HEK293T (cell line): ENCODE measurements around the gene DHX30.
"Not testable (repeated sequence)": the region's sequence is repeated elsewhere in the genome, so short reads cannot be mapped to it uniquely, and the experiment has no call there.

Source experiments
- CTCF ChIA-PET: fragments of 350-600 bp; formaldehyde crosslinking; extraction: SDS; loops from one replicate; lab custom pipeline; 2021; ENCODE audit warnings: antibody characterized with exemption, inconsistent platforms; lab: Yijun Ruan, JAX
- POLR2A ChIA-PET: fragments of 350-600 bp; formaldehyde crosslinking; extraction: SDS; loops from one replicate; lab custom pipeline; 2020; ENCODE audit warnings: antibody characterized with exemption, inconsistent platforms; lab: Yijun Ruan, JAX
- DNase-seq: peaks from one replicate; pipeline ENCODE4 v3.0.0; 2012; ENCODE audit warnings: mixed read lengths; ENCODE audit errors: extremely low spot score
- ARNT ChIP-seq: fragments of 450-650 bp; IDR thresholded peaks from 2 replicates; pipeline ENCODE4 v1.6.1; 2017; ENCODE audit warnings: mild to moderate bottlenecking
- BHLHE40 ChIP-seq: fragments of 450-650 bp; IDR thresholded peaks from 2 replicates; pipeline ENCODE4 v1.6.1; 2016; ENCODE audit warnings: mild to moderate bottlenecking, moderate library complexity, borderline replicate concordance
- CTBP1 ChIP-seq: fragments of 450-650 bp; IDR thresholded peaks from 2 replicates; pipeline ENCODE4 v1.6.1; 2016; ENCODE audit warnings: borderline replicate concordance
- ELF4 ChIP-seq: fragments of 450-650 bp; IDR thresholded peaks from 2 replicates; pipeline ENCODE4 v1.6.1; 2017; ENCODE audit warnings: antibody characterized with exemption
- FOXA1 ChIP-seq: fragments of 450-650 bp; IDR thresholded peaks from 2 replicates; pipeline ENCODE4 v1.6.1; 2016; ENCODE audit warnings: mild to moderate bottlenecking
- FOXK2 ChIP-seq: fragments of 450-650 bp; IDR thresholded peaks from 2 replicates; pipeline ENCODE4 v1.6.1; 2016; ENCODE audit warnings: mild to moderate bottlenecking
- FOXM1 ChIP-seq: fragments of 450-650 bp; IDR thresholded peaks from 2 replicates; pipeline ENCODE4 v1.6.1; 2017; ENCODE audit warnings: mild to moderate bottlenecking, borderline replicate concordance
- HDGF ChIP-seq: fragments of 450-650 bp; IDR thresholded peaks from 2 replicates; pipeline ENCODE4 v1.6.1; 2017; ENCODE audit warnings: antibody characterized with exemption, borderline replicate concordance
- L3MBTL2 ChIP-seq: fragments of 450-650 bp; conservative IDR thresholded peaks from 2 replicates; pipeline ENCODE4 v1.6.1; 2016; ENCODE audit warnings: mild to moderate bottlenecking
- LEF1 ChIP-seq: fragments of 450-650 bp; IDR thresholded peaks from 2 replicates; pipeline ENCODE4 v1.6.1; 2017; ENCODE audit warnings: mild to moderate bottlenecking, borderline replicate concordance
- NFRKB ChIP-seq: fragments of 450-650 bp; IDR thresholded peaks from 2 replicates; pipeline ENCODE4 v1.6.1; 2016; ENCODE audit warnings: mild to moderate bottlenecking, moderate library complexity
- SP1 ChIP-seq: fragments of 450-650 bp; IDR thresholded peaks from 2 replicates; pipeline ENCODE4 v1.6.1; 2017
- SUZ12 ChIP-seq: fragments of 450-650 bp; IDR thresholded peaks from 2 replicates; pipeline ENCODE4 v1.6.1; 2016; ENCODE audit warnings: mild to moderate bottlenecking
- TARDBP ChIP-seq: fragments of 450-650 bp; IDR thresholded peaks from 2 replicates; pipeline ENCODE4 v1.6.1; 2016
- ZNF384 ChIP-seq: fragments of 450-650 bp; IDR thresholded peaks from 2 replicates; pipeline ENCODE4 v1.6.1; 2016
- TF ChIP-seq, protein P1 (sequence below): fragments of 450-650 bp; IDR thresholded peaks from 2 replicates; pipeline ENCODE4 v1.6.1; 2016

DHX30 gene

DNA sequence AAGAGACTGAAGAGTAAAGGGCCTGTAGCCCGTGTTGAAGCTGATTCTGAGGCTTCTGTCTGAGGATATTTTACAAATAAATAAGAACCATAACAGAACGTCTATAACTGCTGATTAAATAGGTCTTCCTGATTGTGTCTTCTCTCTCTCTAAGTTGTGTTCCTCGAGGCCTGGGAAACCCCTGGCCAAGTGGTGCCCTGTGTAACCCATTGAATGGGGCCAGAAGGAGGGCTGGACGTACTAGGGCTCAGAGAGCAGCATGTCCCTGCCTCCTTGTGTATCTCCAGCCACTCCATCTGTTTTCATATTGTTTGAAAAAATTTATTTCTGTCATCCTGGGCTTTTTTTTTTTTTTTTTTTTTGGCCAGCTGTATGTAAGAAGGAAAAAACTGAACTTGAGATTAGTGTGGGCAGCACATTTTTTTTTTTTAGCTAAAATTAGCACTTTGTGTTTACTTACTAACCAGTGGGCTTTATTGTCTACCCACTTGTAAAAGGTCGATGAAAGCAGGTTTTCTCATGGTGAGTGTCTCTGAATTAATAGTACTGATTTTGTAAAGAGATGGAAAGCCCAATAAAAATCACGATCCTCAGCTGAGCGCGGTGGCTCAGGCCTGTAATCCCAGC lies 10.7 kb downstream of the DHX30 start:
- TF ChIP-seq NFRKB (no peak), BHLHE40 (no peak), FOXK2 (no peak), FOXA1 (no peak), TARDBP (no peak), ELF4 (no peak), FOXM1 (no peak)
- POLR2A ChIA-PET = interaction anchor here (2.2 to 2.3 kb wide), 2 partner anchors 11 kb away, joined by 7 to 8 read pairs; partner anchors contain the start of gene DHX30
- DNase-seq = no peak
- CTCF ChIA-PET = no interaction called here

GRCh38 chr3:47817609-47818008 lies 14.7 kb downstream of the DHX30 start:
- ChIA-PET CTCF (no interaction called here), POLR2A (no interaction called here)
- DNase-seq = no peak
- TF ChIP-seq ZNF384 = no peak

- CTCF ChIA-PET = interaction anchor here (0.6 to 3.6 kb wide), 7 partner anchors 10 to 333 kb away, joined by 3 to 22 read pairs (median 5); no protein-coding TSS in a partner anchor
- DNase-seq = peak; percentile 95
- no peak for TF ChIP-seq LEF1
- TF ChIP-seq TARDBP = no peak
- TF ChIP-seq FOXK2 = no peak
- no peak for TF ChIP-seq CTBP1
- 0 out of 2 replicates have a peak, but pooled peaks have one; percentile 57 for TF ChIP-seq HDGF
- no peak for TF ChIP-seq SP1
- no peak for TF ChIP-seq ELF4
- peak; percentile 64; the same call in 1 of the 2 replicates for TF ChIP-seq ARNT
- no peak; the same call in 1 of the 2 replicates for TF ChIP-seq NFRKB
- no peak for TF ChIP-seq ZNF384
- TF ChIP-seq BHLHE40 = no peak
- peak; percentile 35 for TF ChIP-seq L3MBTL2
- TF ChIP-seq SUZ12 = no peak
- TF ChIP-seq FOXM1 = no peak
- POLR2A ChIA-PET = interaction anchor here (0.8 to 3.3 kb wide), 15 partner anchors 9 to 615 kb away, joined by 3 to 19 read pairs (median 3); partner anchors contain the start of genes CCDC51, CDC25A, DHX30 and PTPN23
Measured at GRCh38 chr3:47824541-47825473, 21.9 kb downstream of the DHX30 start.

- CTCF ChIA-PET = interaction anchor here (1.1 to 3.6 kb wide), 5 partner anchors 9 to 332 kb away, joined by 3 to 22 read pairs (median 5); no protein-coding TSS in a partner anchor
- POLR2A ChIA-PET = interaction anchor here (0.8 to 3.3 kb wide), 14 partner anchors 8 to 614 kb away, joined by 3 to 19 read pairs (median 4); partner anchors contain the start of genes CCDC51, CDC25A, DHX30 and PTPN23
- TF ChIP-seq SUZ12 = no peak
- no peak for TF ChIP-seq NFRKB
- TF ChIP-seq HDGF = no peak
- no peak for TF ChIP-seq FOXK2
- no peak for TF ChIP-seq ARNT
- TF ChIP-seq FOXM1 = no peak
- DNase-seq = peak; percentile 21
Measured at GRCh38 chr3:47825590-47825989, 22.7 kb downstream of the DHX30 start.

GRCh38 chr3:47829482-47829881 lies 26.5 kb downstream of the DHX30 start:
- POLR2A ChIA-PET = not testable (repeated sequence)

DNA sequence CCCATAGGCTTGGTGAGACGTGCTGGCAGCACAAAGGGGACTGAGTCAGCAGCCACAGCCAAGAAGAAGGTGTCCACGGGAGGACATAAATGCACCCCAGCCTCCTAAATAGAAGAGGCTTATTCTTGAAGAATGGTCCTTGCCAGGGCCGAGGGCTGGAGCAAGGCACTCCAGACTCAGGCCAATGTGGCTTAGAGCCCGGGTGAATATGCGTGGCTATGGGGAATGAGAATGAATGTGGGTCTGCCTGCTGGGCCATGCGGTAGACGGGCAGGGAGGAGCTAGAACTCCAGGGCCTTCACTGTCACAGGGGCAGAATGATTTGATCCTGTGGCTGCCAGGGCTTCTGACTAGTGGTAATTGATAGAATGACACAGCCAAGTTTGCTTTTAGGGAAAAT lies 34.0 kb downstream of the DHX30 start:
- no peak for DNase-seq
- ChIA-PET CTCF (interaction anchor here (0.6 to 3.2 kb wide), 13 partner anchors 12 to 513 kb away, joined by 3 to 22 read pairs (median 3); no protein-coding TSS in a partner anchor), POLR2A (interaction anchor here (2.7 kb wide), 1 partner anchor 12 kb away, joined by 19 read pairs; no protein-coding TSS in a partner anchor)
- no peak for TF ChIP-seq CTBP1
- no peak for TF ChIP-seq FOXA1
- no peak for TF ChIP-seq SP1
- no peak for TF ChIP-seq L3MBTL2
- TF ChIP-seq BHLHE40 = no peak
- no peak for TF ChIP-seq ZNF384
- TF ChIP-seq, protein P1, sequence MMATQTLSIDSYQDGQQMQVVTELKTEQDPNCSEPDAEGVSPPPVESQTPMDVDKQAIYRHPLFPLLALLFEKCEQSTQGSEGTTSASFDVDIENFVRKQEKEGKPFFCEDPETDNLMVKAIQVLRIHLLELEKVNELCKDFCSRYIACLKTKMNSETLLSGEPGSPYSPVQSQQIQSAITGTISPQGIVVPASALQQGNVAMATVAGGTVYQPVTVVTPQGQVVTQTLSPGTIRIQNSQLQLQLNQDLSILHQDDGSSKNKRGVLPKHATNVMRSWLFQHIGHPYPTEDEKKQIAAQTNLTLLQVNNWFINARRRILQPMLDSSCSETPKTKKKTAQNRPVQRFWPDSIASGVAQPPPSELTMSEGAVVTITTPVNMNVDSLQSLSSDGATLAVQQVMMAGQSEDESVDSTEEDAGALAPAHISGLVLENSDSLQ = no peak
- TF ChIP-seq FOXM1 = no peak
- TF ChIP-seq NFRKB = no peak
- TF ChIP-seq ARNT = no peak
- no peak for TF ChIP-seq HDGF
- TF ChIP-seq ELF4 = no peak
- no peak for TF ChIP-seq LEF1
- no peak for TF ChIP-seq SUZ12
- TF ChIP-seq FOXK2 = no peak
- no peak for TF ChIP-seq TARDBP

More at GRCh38 chr3:47829482-47829881, 26.5 kb downstream of the DHX30 start:
- DNase-seq, CTCF ChIA-PET: not testable (repeated sequence)

DNA sequence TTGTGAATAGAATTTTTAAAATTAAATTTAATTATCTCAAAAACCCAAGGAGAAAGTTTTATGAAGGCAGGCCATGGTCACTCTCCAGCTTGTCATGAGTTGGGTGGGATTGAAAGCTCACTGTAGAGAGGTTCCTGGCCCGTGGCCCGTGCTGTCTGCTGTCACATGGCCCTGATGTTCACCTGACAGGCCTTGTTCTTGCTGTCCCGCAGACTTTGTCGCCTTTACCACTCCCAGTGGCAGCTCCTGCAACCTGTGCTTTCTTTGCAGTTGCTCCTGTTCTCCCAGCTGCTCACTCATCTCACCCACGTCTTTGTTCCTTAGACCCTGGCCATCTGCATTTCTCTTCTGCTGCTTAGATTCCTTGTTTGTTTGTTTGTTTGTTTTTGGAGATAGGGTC lies 35.6 kb downstream of the DHX30 start:
- ChIA-PET POLR2A (interaction anchor here (2.7 kb wide), 1 partner anchor 13 kb away, joined by 19 read pairs; no protein-coding TSS in a partner anchor), CTCF (interaction anchor here (1.4 to 3.2 kb wide), 3 partner anchors 13 to 313 kb away, joined by 6 to 22 read pairs (median 21); no protein-coding TSS in a partner anchor)
- TF ChIP-seq SUZ12 (no peak), FOXM1 (no peak), HDGF (no peak), SP1 (no peak), ZNF384 (no peak), ARNT (no peak), NFRKB (no peak), FOXK2 (no peak), L3MBTL2 (no peak), TARDBP (no peak), LEF1 (no peak), CTBP1 (no peak)
- DNase-seq = no peak
